Measurements from ENCODE around the gene STAC2.

DNA sequence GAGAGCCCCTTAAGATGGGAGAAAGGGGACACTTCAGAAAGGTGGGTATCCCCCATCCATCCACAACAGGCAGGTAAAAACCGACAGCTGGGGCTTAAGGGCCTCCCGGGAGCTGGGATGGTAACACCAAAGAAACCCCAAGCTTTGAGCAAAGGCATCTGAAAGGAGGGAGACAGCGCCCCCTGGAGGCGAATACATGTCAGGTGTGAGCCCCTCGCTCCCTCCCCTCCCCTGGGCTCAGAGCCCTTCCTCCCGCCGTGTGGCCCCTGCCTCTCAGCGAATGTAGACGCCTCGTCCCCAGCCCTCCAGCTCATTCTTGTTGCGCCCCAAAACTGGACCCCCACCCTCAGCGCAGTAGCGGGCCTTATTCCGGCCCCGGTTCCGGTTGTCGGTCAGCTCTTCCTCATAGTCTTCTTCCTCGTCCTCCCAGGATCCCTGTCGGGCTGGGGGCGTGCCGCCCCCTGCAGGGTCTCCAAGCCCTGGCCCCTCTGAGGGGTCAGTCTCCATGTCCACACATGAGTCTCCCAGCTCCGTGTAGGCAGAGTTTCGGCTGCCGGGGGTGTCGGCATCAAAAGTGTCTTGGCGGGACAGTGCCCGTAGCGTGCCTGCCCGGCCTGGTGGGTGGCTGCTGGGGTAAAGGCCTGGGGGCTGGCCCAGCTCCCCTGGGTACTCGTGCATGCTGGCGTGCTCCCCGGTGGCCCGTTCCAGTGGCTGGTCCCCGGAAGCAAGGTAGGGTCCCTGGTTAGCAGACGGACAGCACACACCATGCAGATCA is 50.6 kb downstream of the STAC2 start:
- TF ChIP-seq, protein P1, sequence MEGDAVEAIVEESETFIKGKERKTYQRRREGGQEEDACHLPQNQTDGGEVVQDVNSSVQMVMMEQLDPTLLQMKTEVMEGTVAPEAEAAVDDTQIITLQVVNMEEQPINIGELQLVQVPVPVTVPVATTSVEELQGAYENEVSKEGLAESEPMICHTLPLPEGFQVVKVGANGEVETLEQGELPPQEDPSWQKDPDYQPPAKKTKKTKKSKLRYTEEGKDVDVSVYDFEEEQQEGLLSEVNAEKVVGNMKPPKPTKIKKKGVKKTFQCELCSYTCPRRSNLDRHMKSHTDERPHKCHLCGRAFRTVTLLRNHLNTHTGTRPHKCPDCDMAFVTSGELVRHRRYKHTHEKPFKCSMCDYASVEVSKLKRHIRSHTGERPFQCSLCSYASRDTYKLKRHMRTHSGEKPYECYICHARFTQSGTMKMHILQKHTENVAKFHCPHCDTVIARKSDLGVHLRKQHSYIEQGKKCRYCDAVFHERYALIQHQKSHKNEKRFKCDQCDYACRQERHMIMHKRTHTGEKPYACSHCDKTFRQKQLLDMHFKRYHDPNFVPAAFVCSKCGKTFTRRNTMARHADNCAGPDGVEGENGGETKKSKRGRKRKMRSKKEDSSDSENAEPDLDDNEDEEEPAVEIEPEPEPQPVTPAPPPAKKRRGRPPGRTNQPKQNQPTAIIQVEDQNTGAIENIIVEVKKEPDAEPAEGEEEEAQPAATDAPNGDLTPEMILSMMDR (conservative IDR thresholded peaks at IDR 0.05): peak; percentile 89
- no peak for TF ChIP-seq EZH2 (IDR thresholded peaks at IDR 0.05; ENCODE audit: low read depth)

Measured in PC-9 (cell line).